ENCODE measurements around the gene ABAT.

DNA sequence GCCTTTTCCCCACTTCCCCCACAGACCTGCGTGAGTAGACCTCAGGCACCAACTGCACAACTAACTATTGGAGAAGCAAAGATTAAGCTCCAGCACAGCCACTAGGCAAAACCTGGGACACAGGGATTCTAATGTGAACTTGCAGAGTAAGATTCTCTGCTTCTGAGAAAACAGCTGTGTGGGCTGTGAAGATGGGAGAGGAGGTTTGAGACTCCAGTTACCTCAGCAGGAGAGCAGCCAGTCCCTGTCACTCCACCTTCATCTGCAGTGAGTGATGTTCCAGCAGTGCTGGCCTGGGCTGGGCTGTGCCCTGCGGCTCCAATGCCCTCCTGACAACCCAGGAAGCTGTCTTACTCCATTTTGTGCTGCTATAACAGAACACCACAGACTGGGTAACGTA lies 18.0 kb upstream of the ABAT start:
- TF ChIP-seq CTCF (IDR thresholded peaks at IDR 0.05; ENCODE audit: low read depth, low read length) (no peak), POLR2A (IDR thresholded peaks at IDR 0.05; ENCODE audit: extremely low read depth, insufficient read length) (no peak)
- TF ChIP-seq, protein P1, sequence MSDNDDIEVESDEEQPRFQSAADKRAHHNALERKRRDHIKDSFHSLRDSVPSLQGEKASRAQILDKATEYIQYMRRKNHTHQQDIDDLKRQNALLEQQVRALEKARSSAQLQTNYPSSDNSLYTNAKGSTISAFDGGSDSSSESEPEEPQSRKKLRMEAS (IDR thresholded peaks at IDR 0.05; ENCODE audit: low read depth, low read length): no peak
